ENCODE data around the gene UFL1. TPM values are rescaled to one million over a fixed set of nuclear protein-coding genes. Genes with fewer than 3 reads are reported as not detected.
"Not testable (repeated sequence)": the region's sequence is repeated elsewhere in the genome, so short reads cannot be mapped to it uniquely, and the experiment has no call there.

The UFL1 gene
- total RNA-seq (2021; ENCODE audit: unreplicated experiment) (13.7 TPM), Bru-seq, nascent RNA (percentile 71 among the genes with signal in this experiment), BruChase-seq, experiment 1, labeled RNA remaining after a 2-hour chase (percentile 76 among the genes with signal in this experiment), BruChase-seq, experiment 2, labeled RNA remaining after a 6-hour chase (percentile 84 among the genes with signal in this experiment)
- polyA plus RNA-seq (2012; ENCODE audit: insufficient read length) = 7.6 TPM
- long read RNA-seq, full-length matches to known transcripts = 8 of 32 reads
- long read RNA-seq, partial matches to known transcripts = 21 of 32 reads
- long read RNA-seq, other reads (novel, unspliced or antisense) = 3 of 32 reads

- in situ Hi-C loops (cut with HindIII; ENCODE audit: low pct_unique_long_range_greater_than_20kb, low sequenced_read_pairs) (no loop called here), intact Hi-C loops (cut with micrococcal nuclease; ENCODE audit: unreplicated experiment) (no loop called here)
- Histone ChIP-seq H3K36me3 (ENCODE audit: control insufficient read depth, insufficient read depth, low read length) (peaks cover 3% of the 10 kb centered on the region), H3K4me1 (ENCODE audit: control insufficient read depth, insufficient read depth, low read length) (peaks cover 19% of the 10 kb centered on the region), H3K27me3 (ENCODE audit: control insufficient read depth, insufficient read depth, low read length) (no peaks in the 10 kb centered on the region), H3K27ac (ENCODE audit: low read length) (peak within 1 kb of the TSS; percentile 97), H3K4me3 (ENCODE audit: low read depth in 2 of 2, low read length in 2 of 2) (peak within 1 kb of the TSS; percentile 88 to 91), H3K9me3 (ENCODE audit: control insufficient read depth, insufficient read depth, low read depth, low read length) (no peaks in the 10 kb centered on the region)
- no TSS peak for BruUV-seq (replicated peaks)
- DNase-seq (ENCODE audit: low read depth, low spot score) = no peak
- ATAC-seq = peak; percentile 100
- TF ChIP-seq SIN3A (IDR thresholded peaks at IDR 0.05; ENCODE audit: borderline replicate concordance, insufficient read depth, low read depth, low read length) (peak; percentile 78), POLR2AphosphoS5 (IDR thresholded peaks at IDR 0.05; ENCODE audit: low read depth, low read length) (peak; percentile 93; the same call in 1 of the 2 replicates), TCF7L2 (IDR thresholded peaks at IDR 0.05; ENCODE audit: low read depth, low read length) (peak; percentile 75), CTCF (IDR thresholded peaks at IDR 0.05) (no peak), REST (IDR thresholded peaks at IDR 0.05; ENCODE audit: insufficient read depth in 1 of 2, low read depth in 2 of 2, low read length in 1 of 2) (0 out of 4 replicates have a peak, but pooled peaks of 1 of the 2 experiments have one; percentile 16)
- CTCF ChIA-PET = no interaction called here
- POLR2A ChIA-PET = no interaction called here
Measured at GRCh38 chr6:96521644-96522464, at the start of gene UFL1. Gene UFL1 (plus strand): TSS chr6:96521806. CDS start chr6:96521874, 68 bp downstream.

- H3K27me3 ChIP-seq (ENCODE audit: control insufficient read depth, insufficient read depth, low read length); POLR2A ChIA-PET; in situ Hi-C loops (cut with HindIII; ENCODE audit: low pct_unique_long_range_greater_than_20kb, low sequenced_read_pairs); H3K36me3 ChIP-seq (ENCODE audit: control insufficient read depth, insufficient read depth, low read length); DNase-seq (ENCODE audit: low read depth, low spot score); ATAC-seq; BruUV-seq (replicated peaks); H3K4me3 ChIP-seq (ENCODE audit: low read depth in 2 of 2, low read length in 2 of 2); H3K4me1 ChIP-seq (ENCODE audit: control insufficient read depth, insufficient read depth, low read length); H3K9me3 ChIP-seq (ENCODE audit: control insufficient read depth, insufficient read depth, low read depth, low read length); H3K27ac ChIP-seq (ENCODE audit: low read length); intact Hi-C loops (cut with micrococcal nuclease; ENCODE audit: unreplicated experiment): not testable (repeated sequence)
- CTCF ChIA-PET = interaction anchor here (0.5 kb wide), 1 partner anchor 414 kb away, joined by 4 read pairs; no protein-coding TSS in a partner anchor
Measured at GRCh38 chr6:96472291-96472690, 49.3 kb upstream of the UFL1 start.
